ENCODE data around the gene TNP2.
"Not testable (repeated sequence)": the region's sequence is repeated elsewhere in the genome, so short reads cannot be mapped to it uniquely, and the experiment has no call there.

Gene TNP2

DNA sequence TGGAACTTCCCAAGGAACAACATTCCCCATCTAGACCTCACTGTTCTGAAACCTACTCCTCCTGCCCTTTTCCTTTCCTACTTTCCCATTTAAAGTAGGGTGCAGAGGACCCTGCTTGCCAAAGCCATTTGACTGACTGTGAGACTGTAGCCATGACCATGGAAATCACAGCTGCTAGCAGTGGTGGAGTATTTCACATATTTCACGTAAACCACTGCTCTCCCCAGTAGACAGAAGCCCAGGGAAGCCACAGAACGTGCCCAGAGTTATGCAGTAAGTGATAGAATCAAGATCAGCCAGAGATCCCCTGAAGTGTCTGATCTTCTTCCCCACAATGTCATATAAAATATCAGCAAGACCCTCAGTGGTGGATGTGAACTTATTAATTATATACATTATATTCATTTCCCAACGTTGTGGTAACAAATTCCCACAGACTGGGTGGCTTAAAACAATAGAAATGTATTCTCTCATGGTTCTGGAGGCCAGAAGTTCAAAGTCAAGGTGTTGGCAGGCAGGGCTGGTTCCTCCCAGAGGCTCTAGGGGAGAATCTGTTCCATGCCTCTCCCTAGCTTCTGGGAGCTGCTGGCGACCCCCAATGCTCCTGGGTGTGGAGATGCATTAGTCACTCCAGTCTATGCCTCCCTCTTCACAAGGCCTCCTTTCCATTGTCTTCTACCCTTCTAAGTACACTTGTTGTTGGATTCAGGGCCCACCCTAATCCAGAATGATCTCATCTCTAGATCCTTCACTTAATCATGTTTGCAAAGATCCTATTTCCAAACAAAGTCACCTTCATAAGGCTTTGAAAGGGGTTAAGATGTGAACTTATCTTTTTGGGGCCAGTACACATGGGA lies 32.7 kb upstream of the TNP2 start:
- no peak for DNase-seq (ENCODE audit: low read depth in 2 of 2, low spot score in 1 of 2)

DNA sequence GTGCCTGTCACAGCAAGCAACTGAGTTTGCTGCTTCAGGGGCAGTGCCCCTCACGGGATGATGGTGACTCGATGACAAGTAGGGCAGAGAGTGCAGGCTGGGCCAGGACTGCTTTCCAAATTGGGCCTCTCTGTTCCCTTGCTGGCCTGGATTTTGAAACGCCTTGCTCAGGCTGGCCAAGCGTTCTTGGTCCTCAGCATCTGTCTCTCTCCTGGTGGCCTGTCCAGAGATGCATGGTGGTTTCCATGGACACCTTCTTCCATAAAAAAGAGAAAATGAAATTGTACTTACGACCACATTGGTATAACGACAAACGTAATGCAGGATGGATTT lies 31.4 kb upstream of the TNP2 start:
- no peak for DNase-seq (ENCODE audit: low read depth in 2 of 2, low spot score in 1 of 2)

- DNase-seq (ENCODE audit: low read depth in 2 of 2, low spot score in 1 of 2) = no peak
Observed at GRCh38 chr16:11299865-11300559, 30.9 kb upstream of the TNP2 start.

GRCh38 chr16:11298950-11299547 lies 29.9 kb upstream of the TNP2 start:
- not testable (repeated sequence) for DNase-seq (ENCODE audit: low read depth in 2 of 2, low spot score in 1 of 2)

DNA sequence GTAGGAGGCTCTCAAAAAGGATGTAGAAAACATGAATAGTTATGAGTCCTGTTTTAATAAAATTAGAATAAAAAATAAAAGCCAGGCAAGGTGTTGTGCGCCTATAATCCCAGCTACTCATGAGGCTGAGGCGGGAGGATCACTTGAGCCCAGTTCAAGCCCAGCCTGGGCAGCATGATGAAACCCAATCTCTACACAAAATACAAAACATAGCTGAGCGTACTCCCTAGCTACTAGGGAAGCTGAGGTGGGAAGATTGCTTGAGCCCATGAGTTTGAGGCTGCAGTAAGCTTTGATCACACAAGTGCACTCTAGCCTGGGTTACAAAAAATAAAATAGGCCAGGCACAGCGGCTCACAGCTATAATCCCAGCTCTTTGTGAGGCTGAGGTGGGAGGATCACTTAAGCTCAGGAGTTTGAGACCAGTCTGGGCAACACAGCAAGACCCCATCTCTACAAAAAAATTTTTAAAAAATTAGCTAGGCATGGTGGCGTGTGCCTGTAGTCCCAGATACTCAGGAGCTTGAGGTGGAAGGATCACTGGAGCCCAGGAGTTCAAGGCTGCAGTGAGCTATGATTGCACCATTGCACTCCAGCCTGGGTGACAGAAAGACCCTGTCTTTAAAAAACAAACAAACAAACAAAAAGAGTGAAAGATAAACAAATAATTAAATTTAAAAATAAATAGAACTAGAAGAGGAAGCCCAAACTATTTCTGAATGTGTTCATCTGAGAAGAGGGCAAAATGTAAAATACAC lies 29.2 kb upstream of the TNP2 start:
- DNase-seq (ENCODE audit: low read depth in 2 of 2, low spot score in 1 of 2) = no peak

DNA sequence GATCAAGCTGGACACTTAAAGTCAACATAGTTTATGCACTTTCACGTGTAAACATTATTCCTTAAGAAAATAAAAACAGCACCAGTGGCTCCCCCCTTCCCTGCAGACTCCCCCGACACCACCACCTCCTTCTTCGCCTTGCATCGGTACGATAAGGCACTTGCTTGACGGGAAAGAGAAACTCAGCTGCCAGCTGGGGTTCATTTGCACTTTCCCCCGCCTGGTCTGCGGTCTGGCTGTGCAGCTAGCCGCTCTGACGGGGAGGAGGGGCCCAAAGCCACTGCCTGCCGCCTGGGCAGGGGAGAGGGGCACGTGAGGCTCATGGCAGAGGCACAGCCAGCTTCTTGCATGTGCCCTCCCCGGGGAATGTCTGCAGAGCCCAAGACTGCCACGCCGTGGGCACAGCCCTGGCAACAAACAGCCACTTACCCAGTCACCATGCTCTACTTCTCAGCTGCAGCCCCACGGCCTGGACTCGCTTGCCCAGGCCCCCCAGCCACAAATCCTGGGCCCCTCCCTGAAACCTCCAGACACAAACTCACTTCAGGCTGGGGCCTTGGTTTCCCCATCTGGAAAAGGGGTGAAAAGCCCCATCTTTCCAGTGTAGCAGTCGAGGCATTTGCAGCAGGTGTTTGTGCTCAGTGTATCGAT lies 28.5 kb upstream of the TNP2 start:
- DNase-seq (ENCODE audit: low read depth in 2 of 2, low spot score in 1 of 2) = peak; percentile 32 to 39

GRCh38 chr16:11296706-11297491 lies 27.8 kb upstream of the TNP2 start:
- DNase-seq (ENCODE audit: low read depth in 2 of 2, low spot score in 1 of 2) = no peak

- no peak for DNase-seq (ENCODE audit: low read depth in 2 of 2, low spot score in 1 of 2)
Observed at GRCh38 chr16:11296351-11296705, 27.2 kb upstream of the TNP2 start.

- no peak for DNase-seq (ENCODE audit: low read depth in 2 of 2, low spot score in 1 of 2)
Observed at GRCh38 chr16:11295672-11296071, 26.5 kb upstream of the TNP2 start.

DNA sequence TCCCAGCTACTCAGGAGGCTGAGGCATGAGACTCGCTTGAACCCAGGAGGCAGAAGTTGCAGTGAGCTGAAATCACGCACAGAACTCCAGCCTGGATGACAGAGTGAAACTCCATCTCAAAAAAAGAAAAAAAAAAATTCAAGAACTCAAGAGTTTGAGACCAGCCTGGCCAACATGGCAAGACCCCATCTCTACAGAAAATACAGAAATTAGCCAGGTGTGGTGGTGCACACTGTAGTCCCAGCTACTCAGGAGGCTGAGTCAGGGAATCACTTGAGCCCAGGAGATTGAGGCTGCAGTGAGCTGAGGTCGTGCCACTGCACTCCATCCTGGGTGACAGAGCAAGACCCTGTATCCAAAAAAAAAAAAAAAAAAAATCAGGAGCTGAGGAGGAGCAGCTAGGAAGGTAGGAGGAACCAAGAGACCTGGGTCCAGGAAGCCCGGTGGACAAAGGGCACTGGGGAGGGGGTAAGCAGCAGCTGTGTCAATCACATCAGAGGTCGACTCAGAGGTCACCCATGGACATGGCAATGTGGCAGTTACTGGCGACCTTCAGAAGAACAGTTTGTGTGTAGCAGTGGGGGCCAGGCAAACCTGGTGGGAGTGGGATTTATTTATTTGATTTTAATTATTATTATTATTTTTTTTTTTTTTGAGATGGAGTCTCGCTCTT lies 23.1 kb upstream of the TNP2 start:
- DNase-seq (ENCODE audit: low read depth in 2 of 2, low spot score in 1 of 2) = no peak

GRCh38 chr16:11291091-11291703 lies 22.1 kb upstream of the TNP2 start:
- DNase-seq (ENCODE audit: low read depth in 2 of 2, low spot score in 1 of 2) = no peak

DNA sequence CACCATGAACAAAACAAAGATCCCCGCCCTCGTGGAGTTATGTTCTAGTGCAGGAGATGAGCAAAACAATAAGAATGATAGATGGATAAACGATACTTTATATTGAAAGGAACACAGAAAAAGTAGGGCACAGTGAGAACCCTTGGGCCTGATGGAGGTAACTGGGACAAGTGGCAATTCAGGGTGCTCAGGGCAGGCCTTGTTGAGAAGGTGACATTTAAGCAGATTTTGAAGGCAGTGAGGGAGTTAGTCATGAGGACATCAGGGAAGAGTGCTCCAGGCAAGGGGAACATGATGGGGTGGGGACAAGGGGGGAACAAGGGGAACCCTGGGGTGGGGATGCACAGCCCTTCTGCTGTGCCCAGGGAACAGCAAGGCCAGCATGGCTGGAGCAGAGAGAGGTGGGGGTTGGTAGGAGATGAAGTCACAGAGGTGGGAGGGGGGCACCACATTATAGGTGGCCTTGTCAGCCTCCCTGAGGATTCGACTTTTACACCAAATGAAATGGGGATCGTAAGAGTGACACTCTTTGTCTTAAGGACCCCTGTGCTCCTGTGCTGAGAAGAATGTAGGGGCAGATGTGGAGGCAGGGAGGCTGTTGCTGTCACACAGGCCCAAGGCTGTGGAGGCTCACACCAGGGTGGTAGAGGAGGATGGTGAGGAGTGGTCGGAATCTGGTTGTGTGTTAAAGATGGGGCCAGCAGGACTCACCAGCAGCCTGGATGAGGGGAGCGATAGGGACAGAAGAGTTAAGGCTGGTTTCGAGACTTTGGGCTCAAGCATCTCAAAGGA lies 21.2 kb upstream of the TNP2 start:
- no peak for DNase-seq (ENCODE audit: low read depth in 2 of 2, low spot score in 1 of 2)

- not testable (repeated sequence) for DNase-seq (ENCODE audit: low read depth in 2 of 2, low spot score in 1 of 2)
Observed at GRCh38 chr16:11289696-11290095, 20.6 kb upstream of the TNP2 start.

DNA sequence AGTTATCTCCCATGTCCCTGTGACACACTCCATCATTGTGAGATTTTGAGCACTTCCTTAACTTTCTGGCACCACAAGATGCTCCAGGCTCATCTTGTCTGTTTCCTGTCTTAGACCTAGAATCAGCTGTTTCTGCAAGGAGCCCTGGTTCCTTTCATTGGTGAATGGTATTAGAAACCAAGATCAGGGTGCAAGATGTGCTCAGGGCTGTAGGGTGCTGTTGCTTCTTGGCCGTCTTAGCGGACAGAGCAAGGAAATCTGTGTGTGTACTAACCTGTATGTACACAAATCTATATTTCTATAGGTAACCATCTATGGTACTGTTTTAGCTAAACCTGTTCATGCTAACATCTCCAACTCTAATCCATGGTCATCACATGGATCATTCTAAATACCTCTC lies 20.1 kb upstream of the TNP2 start:
- DNase-seq (ENCODE audit: low read depth in 2 of 2, low spot score in 1 of 2) = no peak

- no peak for DNase-seq (ENCODE audit: low read depth in 2 of 2, low spot score in 1 of 2)
Observed at GRCh38 chr16:11285842-11286241, 16.7 kb upstream of the TNP2 start.

- no peak for DNase-seq (ENCODE audit: low read depth in 2 of 2, low spot score in 1 of 2)
Observed at GRCh38 chr16:11283820-11284248, 14.7 kb upstream of the TNP2 start.

DNA sequence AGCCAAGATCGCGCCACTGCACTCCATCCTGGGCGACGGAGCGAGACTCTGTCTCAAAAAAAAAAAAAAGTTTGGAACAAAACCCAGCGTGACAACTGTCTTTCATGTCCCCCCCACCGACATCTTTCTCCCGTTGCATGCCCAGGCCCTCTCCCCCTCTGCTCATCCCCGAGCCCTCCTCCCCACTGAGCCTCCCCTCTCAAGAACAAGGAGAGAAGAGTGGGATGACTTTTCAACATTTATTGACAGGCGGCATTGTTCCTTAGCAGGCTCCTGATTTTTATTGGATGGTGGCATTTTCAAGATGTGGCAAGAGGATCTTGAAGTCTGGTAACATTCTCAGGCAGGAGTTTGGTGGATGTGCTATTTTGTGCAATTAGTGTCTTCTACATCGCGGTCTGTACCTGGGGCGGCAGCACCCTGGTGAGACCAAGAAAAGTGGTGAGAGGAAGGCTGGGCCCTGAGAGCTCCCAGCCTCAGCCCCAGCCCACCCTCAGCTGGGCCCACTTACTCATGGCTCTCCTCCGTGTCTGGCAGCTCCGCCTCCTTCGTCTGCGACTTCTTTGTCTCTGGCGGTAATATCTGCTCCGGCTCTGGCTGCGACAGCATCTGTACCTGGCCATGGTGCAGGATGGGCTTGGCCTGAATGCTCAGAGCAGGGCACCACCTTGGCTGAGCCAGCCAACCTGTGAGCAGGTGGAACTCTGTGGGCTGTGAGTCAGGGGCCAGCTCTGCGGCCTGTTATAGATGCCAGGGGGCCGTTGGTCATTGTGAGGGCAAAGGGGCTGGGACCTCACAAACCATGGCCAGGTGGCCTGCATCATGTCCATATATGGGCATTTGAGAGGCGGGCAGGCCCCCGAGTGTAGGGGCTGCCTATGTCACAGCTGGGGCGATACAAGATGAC lies 11.7 kb upstream of the TNP2 start, which contains the start of gene PRM1:
TSS of gene PRM1 (minus strand) at position 715 of the 907 bp plus-strand sequence. CDS start at position 623, 92 bp downstream.
- no peak for DNase-seq (ENCODE audit: low read depth in 2 of 2, low spot score in 1 of 2)

All from stimulated activated CD8-positive, alpha-beta memory T cell treated with anti-CD3 and anti-CD28 coated beads, Interleukin-4, amount 100 ng/mL, for 4 hours (primary cell).